Measurements from ENCODE around the gene CDC16.

- TF ChIP-seq POLR2A (IDR thresholded peaks at IDR 0.05), result no peak
- TF ChIP-seq CTCF (IDR thresholded peaks at IDR 0.05), result no peak
Measured at GRCh38 chr13:114283576-114283975, 48.9 kb downstream of the CDC16 start.

Data from adrenal gland (tissue), 5 donors.